HCT116 (cell line): ENCODE measurements around the gene SYNE2. TPM values are rescaled to one million over a fixed set of nuclear protein-coding genes. Genes with fewer than 3 reads are reported as not detected.

ENCODE experiments used
- ATAC-seq: fragments of 200-7000 bp; cut with Tn5 transposase; 2 replicates; pipeline ENCODE4 v1.9.1; 2020; ENCODE audit warnings: mild to moderate bottlenecking, moderate library complexity
- BruUV-seq: library from RNA; stranded (reverse); fragments of 400-500 nt; replicated peaks from 2 replicates; lab custom pipeline; 2021; lab: Mats Ljungman, UMichigan
- CTCF ChIA-PET: fragments of 300-600 bp; sonication (Branson Sonifier 250); formaldehyde crosslinking; loops from one replicate; lab custom pipeline; 2021; ENCODE audit warnings: antibody characterized with exemption; lab: Charles Lee
- POLR2A ChIA-PET: fragments of 300-600, 350-600 bp; sonication (Branson Sonifier 250); formaldehyde crosslinking; loops from one replicate; lab custom pipeline; 2021; ENCODE audit warnings: antibody characterized with exemption; lab: Charles Lee
- RAD21 ChIA-PET, 2 experiments: fragments of 300-600 bp; sonication (Branson Sonifier 250); formaldehyde crosslinking; loops; one replicate each; lab custom pipeline; 2023; ENCODE audit warnings: low total read pairs in 2 of 2; ENCODE audit not compliant: uncharacterized antibody in 2 of 2, unreplicated experiment in 2 of 2, low non-redundant PET in 1 of 2; lab: Charles Lee
- DNase-seq: peaks from one replicate; pipeline ENCODE4 v3.0.0-alpha.2; 2010; ENCODE audit warnings: low read depth, low spot score
- H2AFZ ChIP-seq: fragments of 200-600 bp; shearing (Covaris generic), sonication (generic); 2 replicates; pipeline ENCODE4 v1.6.1; 2017; ENCODE audit warnings: low read depth, mixed run types, mixed read lengths, antibody characterized with exemption, low read length; ENCODE audit not compliant: poor library complexity, severe bottlenecking
- H3K27ac ChIP-seq: 2 replicates; pipeline ENCODE4 v1.5.1; 2012; ENCODE audit warnings: low read depth, low read length
- H3K27me3 ChIP-seq: fragments of 200-600 bp; sonication (generic); 2 replicates; pipeline ENCODE4 v1.6.1; 2016; ENCODE audit warnings: mixed run types, low read length, mixed read lengths; ENCODE audit not compliant: insufficient read depth
- H3K36me3 ChIP-seq, 2 experiments: fragments of 200-500 bp in 1 of 2; fragments of 200-600 bp in 1 of 2; sonication (Bioruptor generic) in 1 of 2; sonication (generic) in 1 of 2; 2 replicates each; pipeline versions ENCODE4 v1.5.1 to v1.6.1; 2014 to 2016; ENCODE audit warnings: low read length in 2 of 2, inconsistent platforms in 1 of 2, mixed read lengths in 1 of 2, mixed run types in 1 of 2; ENCODE audit not compliant: insufficient read depth in 2 of 2, control insufficient read depth in 1 of 2
- H3K4me1 ChIP-seq, 2 experiments: fragments of 200-600 bp in 1 of 2; sonication (generic) in 1 of 2; 2 replicates each; pipeline versions ENCODE4 v1.5.1 to v1.6.1; 2012 to 2017; ENCODE audit warnings: low read length in 2 of 2, inconsistent platforms in 1 of 2, mild to moderate bottlenecking in 1 of 2, mixed read lengths in 1 of 2, mixed run types in 1 of 2, moderate library complexity in 1 of 2; ENCODE audit not compliant: insufficient read depth in 2 of 2, control insufficient read depth in 1 of 2
- H3K4me2 ChIP-seq: fragments of 200-600 bp; sonication (generic); 2 replicates; pipeline ENCODE4 v1.6.1; 2017; ENCODE audit warnings: mixed run types, low read length, mixed read lengths
- H3K4me3 ChIP-seq, 2 experiments: fragments of 200-600 bp in 1 of 2; sonication (generic) in 1 of 2; replicated peaks in 1 of 2; 2 replicates each; pipeline ENCODE4 v1.5.1; 2011 to 2016; ENCODE audit warnings: low read length in 2 of 2, control low read depth in 1 of 2, low read depth in 1 of 2, mild to moderate bottlenecking in 1 of 2, mixed read lengths in 1 of 2, mixed run types in 1 of 2
- H3K79me2 ChIP-seq: fragments of 200-600 bp; sonication (generic); 2 replicates; pipeline ENCODE4 v1.6.1; 2017; ENCODE audit warnings: mild to moderate bottlenecking, mixed run types, low read length, moderate library complexity, mixed read lengths; ENCODE audit not compliant: insufficient read depth
- H3K9ac ChIP-seq: fragments of 200-600 bp; sonication (generic); 2 replicates; pipeline ENCODE4 v1.6.1; 2016; ENCODE audit warnings: low read length, mixed read lengths
- H3K9me2 ChIP-seq: fragments of 200-600 bp; sonication (generic), shearing (Covaris generic); 2 replicates; pipeline ENCODE4 v1.6.1; 2017; ENCODE audit warnings: mixed run types, mild to moderate bottlenecking, moderate library complexity; ENCODE audit not compliant: insufficient read depth
- H3K9me3 ChIP-seq, 2 experiments: fragments of 200-500 bp in 1 of 2; fragments of 200-600 bp in 1 of 2; sonication (Bioruptor generic) in 1 of 2; sonication (generic) in 1 of 2; 2 replicates each; pipeline ENCODE4 v1.6.1; 2014 to 2017; ENCODE audit warnings: low read length in 2 of 2, mixed read lengths in 2 of 2, inconsistent platforms in 1 of 2, low read depth in 1 of 2, mild to moderate bottlenecking in 1 of 2, mixed run types in 1 of 2, moderate library complexity in 1 of 2; ENCODE audit not compliant: control insufficient read depth in 1 of 2, insufficient read depth in 1 of 2
- H4K20me1 ChIP-seq: fragments of 200-600 bp; sonication (generic), shearing (Covaris generic); 2 replicates; pipeline ENCODE4 v1.6.1; 2017; ENCODE audit warnings: mixed run types, mild to moderate bottlenecking, moderate library complexity; ENCODE audit not compliant: insufficient read depth
- EGR1 ChIP-seq: IDR thresholded peaks from 2 replicates; pipeline ENCODE4 v1.6.1; 2012; ENCODE audit warnings: low read depth
- ELF1 ChIP-seq: IDR thresholded peaks from 2 replicates; pipeline ENCODE4 v1.6.1; 2012; ENCODE audit warnings: low read depth, borderline replicate concordance
- SRF ChIP-seq: IDR thresholded peaks from 2 replicates; pipeline ENCODE4 v1.6.1; 2012; ENCODE audit warnings: low read depth
- intact Hi-C: fragments of 100-400 bp; cut with micrococcal nuclease; formaldehyde crosslinking; loops from 2 replicates; pipeline ENCODE4 v1.10.0; 2022
- total RNA-seq: library from RNA; stranded (reverse); gene quantifications from one replicate; pipeline ENCODE4 v1.2.1, GENCODE V29; 2021; ENCODE audit not compliant: unreplicated experiment
- TF ChIP-seq, protein P1 (sequence below): IDR thresholded peaks from 2 replicates; pipeline ENCODE4 v1.6.1; 2012

The SYNE2 gene
- total RNA-seq, 1 experiment from 2014 or later, result 28.8 TPM

DNA sequence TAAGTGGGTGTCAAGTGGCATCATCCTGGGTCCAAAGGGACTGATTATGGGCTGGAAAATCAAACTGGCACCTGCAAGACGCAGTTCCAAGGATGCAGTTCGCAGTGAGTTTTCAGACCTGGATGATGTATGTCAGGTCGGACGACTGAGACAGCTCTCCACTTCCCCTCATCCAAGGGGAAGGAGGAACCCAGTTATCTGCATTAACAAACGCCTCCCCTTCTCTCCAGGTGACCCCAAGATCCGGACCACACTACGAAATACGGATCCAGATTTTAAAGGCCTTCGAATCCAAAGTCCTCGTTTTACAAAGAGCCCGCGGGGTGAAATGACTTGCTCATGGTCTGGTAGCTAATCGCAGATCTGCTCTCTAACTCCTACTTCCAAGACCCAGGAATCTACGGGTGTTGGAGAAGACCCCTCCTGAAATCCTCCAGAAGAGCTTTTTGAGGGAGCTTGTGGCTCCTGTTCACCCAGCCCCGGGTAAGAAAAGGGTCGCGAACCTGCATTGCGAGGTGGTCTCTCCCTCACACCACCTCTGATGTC lies 460 bp upstream of the SYNE2 start:
- intact Hi-C loops, result loop anchor here (5.0 kb wide), 1 partner anchor 210 kb away; the partner anchor contains the start of gene WDR89
- no TSS peak for BruUV-seq
- peaks cover 3 to 21% of the 10 kb centered on the region in 2 experiments; a peak in 3 of 4 replicates for H3K4me1 ChIP-seq
- no peaks in the 10 kb centered on the region for H3K36me3 ChIP-seq
- H3K27me3 ChIP-seq, result no peaks in the 10 kb centered on the region
- DNase-seq (no peak), ATAC-seq (peak; percentile 22)
- ChIA-PET RAD21 (no interaction called here), CTCF (no interaction called here), POLR2A (no interaction called here)
- TF ChIP-seq, protein P1, sequence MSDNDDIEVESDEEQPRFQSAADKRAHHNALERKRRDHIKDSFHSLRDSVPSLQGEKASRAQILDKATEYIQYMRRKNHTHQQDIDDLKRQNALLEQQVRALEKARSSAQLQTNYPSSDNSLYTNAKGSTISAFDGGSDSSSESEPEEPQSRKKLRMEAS, result 0 out of 2 replicates have a peak, but pooled peaks have one; percentile 9
- TF ChIP-seq ELF1, result no peak
- peak overlapping the region; percentile 89 for H3K4me2 ChIP-seq
- no peaks in the 10 kb centered on the region for H4K20me1 ChIP-seq
- H3K9ac ChIP-seq, result peak overlapping the region; percentile 74
- peak overlapping the region; percentile 94 for H2AFZ ChIP-seq
- peak overlapping the region; percentile 53 to 74 for H3K4me3 ChIP-seq
- H3K9me3 ChIP-seq, result no peaks in the 10 kb centered on the region
- H3K79me2 ChIP-seq, result peaks cover 36% of the 10 kb centered on the region
- H3K27ac ChIP-seq, result peak overlapping the region; percentile 69
- H3K9me2 ChIP-seq, result no peaks in the 10 kb centered on the region

DNA sequence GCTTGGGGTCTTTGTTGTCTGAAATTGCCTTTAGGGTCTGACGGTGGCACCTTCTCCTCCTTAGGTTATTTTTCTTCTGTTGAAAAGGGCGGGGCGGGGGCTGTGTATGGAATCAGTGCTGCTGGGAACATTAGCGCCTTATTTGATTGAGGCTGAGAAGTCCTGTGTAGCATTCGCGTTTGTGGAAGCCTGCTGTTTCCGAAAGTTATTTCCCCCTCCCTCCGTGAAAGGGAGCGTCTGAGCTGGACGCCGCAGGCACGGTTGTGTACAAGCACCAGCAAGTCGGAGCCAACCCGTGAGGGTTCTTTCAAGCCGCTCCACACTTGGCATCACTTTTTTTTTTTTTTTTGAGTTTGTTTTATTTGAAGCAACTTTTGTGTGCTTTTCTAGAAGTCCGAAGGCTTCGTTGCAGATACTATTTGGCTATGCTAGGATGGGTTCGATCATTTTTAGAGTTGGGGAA lies 1.1 kb downstream of the SYNE2 start:
- no peaks in the 10 kb centered on the region for H3K36me3 ChIP-seq
- no peaks in the 10 kb centered on the region for H3K9me3 ChIP-seq
- ATAC-seq, result peak; percentile 37
- H4K20me1 ChIP-seq, result no peaks in the 10 kb centered on the region
- POLR2A ChIA-PET, result interaction anchor here (2.3 kb wide), 1 partner anchor 10 kb away, joined by 6 read pairs; no protein-coding TSS in a partner anchor
- RAD21 ChIA-PET, result no interaction called here
- TF ChIP-seq, protein P1, result peak; percentile 27; the same call in 1 of the 2 replicates
- TF ChIP-seq EGR1, result 0 out of 2 replicates have a peak, but pooled peaks have one; percentile 12
- TF ChIP-seq SRF, result no peak
- TF ChIP-seq, all 23 proteins: peak for 2
- Histone ChIP-seq H3K27ac (peak overlapping the region; percentile 69), H3K4me1 (peaks cover 3 to 26% of the 10 kb centered on the region in 2 experiments; a peak in 3 of 4 replicates), H3K4me2 (peak overlapping the region; percentile 89), H3K4me3 (peak overlapping the region; percentile 53 to 74), H3K9ac (peak overlapping the region; percentile 74), H3K27me3 (no peaks in the 10 kb centered on the region), H2AFZ (no peak overlapping the region), H3K9me2 (no peaks in the 10 kb centered on the region), H3K79me2 (peaks cover 37% of the 10 kb centered on the region)
- BruUV-seq, result TSS peak; percentile 45
- DNase-seq, result no peak
- intact Hi-C loops, result loop anchor here (5.0 kb wide), 1 partner anchor 212 kb away; the partner anchor contains the start of gene WDR89
- CTCF ChIA-PET, result no interaction called here
